AG08395 (cell line): Measurements from ENCODE around the gene ZC3H10.
"Not testable (repeated sequence)": the region's sequence is repeated elsewhere in the genome, so short reads cannot be mapped to it uniquely, and the experiment has no call there.

Experiments
- DNase-seq: peaks from one replicate; pipeline ENCODE4 v3.0.0; 2012; ENCODE audit warnings: mixed read lengths, low spot score

ZC3H10 gene

DNA sequence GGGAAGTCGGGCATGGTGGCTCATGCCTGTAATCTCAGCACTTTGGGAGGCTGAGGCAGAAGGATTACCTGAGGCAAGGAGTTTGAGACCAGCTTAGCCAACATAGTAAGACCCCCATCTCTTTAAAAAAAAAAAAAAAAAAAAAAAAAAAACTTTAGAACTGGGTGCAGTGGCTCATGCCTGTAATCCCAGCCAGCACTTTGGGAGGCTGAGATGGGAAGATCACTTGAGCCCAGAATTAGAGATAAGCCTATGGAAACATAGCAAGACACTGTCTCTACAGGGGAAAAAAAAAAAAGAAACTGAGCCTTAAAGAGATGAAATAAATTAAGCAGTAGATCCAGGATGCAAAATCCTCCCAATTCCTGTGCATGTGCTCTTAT, 15.4 kb upstream of the ZC3H10 start:
- DNase-seq: no peak

DNA sequence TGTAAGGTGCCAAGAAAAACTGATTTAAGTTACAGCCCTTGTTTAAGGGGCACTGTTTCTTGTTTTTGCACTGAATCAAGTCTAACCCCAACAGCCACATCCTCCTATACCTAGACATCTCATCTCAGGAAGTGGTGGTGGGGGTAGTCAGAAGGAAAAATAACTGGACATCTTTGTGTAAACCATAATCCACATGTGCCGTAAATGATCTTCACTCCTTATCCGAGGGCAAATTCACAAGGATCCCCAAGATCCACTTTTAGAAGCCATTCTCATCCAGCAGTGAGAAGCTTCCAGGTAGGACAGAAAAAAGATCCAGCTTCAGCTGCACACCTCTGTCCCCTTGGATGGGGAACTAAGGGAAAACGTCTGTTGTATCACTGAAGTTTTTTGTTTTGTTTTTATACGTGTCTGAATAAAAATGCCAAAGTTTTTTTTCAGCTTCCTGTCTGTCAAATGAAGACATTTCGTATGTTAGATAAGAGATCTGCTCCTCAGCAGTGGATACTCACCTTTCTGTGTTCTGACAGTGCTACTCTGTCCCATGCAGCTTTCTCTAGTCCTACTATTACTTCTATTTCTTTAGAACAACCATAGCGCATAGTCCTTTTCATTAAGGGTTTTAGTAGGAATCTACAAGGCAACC, 14.9 kb upstream of the ZC3H10 start:
- DNase-seq: no peak

GRCh38 chr12:56103823-56104108, 14.3 kb upstream of the ZC3H10 start:
- DNase-seq: no peak

DNA sequence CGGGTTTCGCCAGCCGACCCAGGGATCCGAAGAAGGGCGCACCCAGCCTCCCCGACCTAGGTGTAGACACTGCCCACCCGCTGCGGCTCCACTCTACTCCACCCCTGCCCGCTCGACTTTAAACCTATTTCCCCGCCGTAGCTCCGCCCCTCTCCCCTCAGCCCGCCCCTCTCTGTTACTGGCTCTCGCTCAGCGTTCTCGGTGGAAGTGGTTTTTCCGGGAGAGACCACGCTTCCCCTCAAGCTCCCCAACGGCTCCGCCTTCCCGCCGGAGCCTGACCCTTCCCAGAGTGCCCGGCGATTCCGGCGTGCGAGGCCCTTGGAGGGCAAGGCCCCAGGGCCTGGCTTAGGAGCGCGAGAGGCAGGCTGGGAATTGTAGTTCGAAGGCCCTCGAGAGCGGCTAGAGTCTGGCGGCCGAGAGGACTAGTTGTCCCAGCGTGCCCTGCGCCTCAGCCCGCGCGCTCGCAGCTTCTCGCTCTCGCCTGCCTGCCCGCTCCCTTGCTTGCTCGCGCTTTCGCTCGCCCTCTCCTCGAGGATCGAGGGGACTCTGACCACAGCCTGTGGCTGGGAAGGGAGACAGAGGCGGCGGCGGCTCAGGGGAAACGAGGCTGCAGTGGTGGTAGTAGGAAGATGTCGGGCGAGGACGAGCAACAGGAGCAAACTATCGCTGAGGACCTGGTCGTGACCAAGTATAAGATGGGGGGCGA, 13.8 kb upstream of the ZC3H10 start, which contains the start of gene PA2G4:
TSS of gene PA2G4 (plus strand) at position 451 of the 706 bp plus-strand sequence. CDS start at position 630, 179 bp downstream.
- DNase-seq: peak; percentile 98

DNA sequence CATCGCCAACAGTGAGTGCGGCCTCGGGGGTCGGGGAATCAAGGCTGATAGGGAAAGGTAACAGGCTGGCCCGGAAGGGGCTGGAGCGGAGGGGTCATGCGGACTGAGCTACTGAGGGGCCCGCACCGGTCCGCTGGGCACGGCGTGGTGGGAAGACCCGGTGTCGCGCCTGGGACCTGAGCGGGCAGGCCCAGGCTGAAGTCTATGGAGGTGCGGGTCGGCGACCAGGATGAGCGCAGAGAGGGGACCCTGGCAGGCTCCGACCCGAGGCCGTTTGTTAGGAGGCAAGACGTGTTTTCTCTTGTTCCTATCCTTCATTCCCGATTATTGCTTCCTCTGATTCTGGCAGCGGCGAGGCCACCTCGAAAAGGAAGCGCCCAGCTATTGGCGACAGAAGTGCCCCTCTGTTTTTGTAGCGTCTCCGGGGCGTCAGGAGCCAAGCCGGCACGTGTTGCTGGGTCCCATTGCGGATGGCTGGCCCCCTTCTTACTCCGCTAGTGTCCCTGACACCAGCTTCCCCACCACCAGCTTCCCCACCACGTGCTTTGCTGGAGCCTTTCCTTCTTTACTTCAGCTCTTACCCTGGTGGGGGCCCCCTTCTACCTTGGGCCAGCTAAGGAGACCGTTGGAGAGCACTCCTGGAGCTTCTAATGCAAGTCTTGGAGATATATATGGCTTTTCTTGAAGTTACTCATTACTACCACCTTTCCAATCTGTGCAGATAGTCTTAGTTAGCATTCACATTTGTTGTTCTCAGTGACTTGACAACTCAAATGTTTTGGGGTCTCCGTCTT, 13.1 kb upstream of the ZC3H10 start:
- no peak for DNase-seq

DNA sequence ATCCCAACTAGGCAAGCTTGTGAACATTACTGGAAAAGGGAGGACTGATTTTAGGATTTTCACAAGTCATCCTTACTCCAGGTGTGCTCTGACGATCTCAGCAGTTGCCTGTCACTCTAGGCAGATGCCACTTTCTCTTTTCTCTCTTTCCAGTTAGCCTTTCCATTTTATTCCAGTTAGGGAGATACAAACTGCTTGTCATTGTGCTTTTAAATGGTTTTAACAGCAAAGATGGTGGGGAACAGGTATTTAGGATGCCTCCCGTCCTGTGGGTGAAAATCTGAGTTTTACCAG, 12.5 kb upstream of the ZC3H10 start:
- DNase-seq: no peak

- no peak for DNase-seq
Observed at GRCh38 chr12:56107242-56107641, 10.8 kb upstream of the ZC3H10 start.

- DNase-seq: no peak
Observed at GRCh38 chr12:56110571-56110970, 7.5 kb upstream of the ZC3H10 start.

DNA sequence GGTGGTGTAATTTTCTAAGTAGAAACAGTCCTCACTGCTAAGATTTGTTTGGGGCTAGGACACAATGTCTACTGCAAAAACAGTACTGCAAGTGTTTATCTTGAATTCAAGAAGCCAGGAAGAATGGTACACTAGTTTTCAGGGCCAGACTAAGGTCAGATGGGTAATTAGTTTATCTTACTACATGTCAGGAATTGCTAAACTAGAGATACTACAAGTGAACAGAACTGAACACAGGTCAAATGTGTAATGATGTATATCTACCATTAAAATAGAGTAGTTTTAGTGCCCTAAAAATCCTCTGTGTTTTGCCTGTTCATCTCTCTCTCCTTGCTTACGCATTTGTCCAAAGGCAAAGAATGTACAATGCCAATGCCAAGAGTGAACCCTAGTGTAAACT, 4.0 kb upstream of the ZC3H10 start:
- DNase-seq: no peak

DNA sequence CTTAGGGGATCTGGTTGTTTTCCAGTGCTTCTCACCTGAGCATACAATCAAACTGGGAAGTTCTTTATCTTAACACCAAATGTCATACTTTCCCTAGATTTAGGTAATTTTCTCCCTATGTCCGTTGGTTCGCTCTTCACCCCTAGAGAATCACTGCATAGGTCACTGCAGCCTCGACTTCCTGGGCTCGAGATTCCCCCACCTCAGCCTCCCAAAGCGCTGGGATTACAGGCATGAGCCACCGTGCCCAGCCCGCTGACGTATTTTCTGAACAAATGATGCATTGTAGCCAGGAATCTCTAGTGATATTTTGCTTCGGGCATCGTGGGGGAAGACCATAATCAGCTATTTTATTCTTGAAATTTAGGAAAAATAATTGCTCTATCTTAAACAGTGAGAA, 2.7 kb upstream of the ZC3H10 start:
- DNase-seq: no peak

DNA sequence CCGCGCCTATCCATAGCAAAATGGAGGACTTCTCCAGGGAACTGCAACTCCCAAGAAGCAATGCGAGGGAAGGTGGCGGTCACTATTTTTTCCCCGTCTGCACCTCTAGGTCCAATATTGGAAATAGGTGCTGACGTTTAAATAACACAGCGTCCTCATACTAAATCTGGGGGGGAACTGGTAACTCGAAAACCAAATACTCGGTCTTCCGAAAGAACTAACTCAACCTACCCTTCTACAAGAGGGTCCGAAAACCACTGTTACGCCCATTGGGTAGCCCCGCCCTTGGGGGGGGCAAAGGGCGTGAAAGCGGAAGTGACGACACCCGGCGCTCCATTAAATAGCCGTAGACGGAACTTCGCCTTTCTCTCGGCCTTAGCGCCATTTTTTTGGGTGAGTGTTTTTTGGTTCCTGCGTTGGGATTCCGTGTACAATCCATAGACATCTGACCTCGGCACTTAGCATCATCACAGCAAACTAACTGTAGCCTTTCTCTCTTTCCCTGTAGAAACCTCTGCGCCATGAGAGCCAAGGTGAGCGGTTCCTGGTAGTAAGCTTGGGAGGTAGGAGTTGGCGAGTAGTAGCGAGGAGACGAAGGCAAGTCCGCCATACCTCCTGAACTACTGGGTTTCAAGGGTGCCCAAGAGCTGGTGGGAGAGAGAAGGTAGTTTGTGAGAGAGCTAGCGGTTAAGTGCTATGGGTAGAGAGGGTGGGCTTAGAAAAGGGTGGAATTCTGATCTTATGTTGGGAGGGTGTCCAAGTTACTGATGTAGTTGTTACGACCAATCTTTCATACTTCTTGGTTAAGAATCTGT, 1.6 kb upstream of the ZC3H10 start, which contains the start of gene RPL41:
TSS of gene RPL41 (plus strand) at position 367 of the 815 bp plus-strand sequence.
- DNase-seq: peak; percentile 88

DNA sequence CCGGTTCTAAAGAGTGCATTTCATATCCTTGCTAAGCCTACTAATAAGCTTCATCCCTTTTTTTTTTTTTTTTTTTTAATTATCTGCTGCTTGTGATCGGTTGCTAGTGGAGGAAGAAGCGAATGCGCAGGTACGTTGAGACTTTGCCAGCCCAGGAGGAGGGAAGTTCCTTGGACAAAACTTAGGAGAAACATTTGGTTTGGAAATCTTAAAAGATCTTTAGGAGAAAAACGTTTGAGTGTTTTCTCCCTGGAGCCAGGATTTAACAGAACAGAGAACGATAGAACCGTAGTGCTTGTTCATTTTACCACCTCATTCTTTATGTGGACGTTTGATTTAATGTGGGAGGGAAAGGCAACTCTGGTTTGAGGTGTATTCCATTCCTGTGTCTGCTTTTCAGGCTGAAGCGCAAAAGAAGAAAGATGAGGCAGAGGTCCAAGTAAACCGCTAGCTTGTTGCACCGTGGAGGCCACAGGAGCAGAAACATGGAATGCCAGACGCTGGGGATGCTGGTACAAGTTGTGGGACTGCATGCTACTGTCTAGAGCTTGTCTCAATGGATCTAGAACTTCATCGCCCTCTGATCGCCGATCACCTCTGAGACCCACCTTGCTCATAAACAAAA, 872 bp upstream of the ZC3H10 start:
- not testable (repeated sequence) for DNase-seq

GRCh38 chr12:56118688-56119357, 757 bp downstream of the ZC3H10 start:
- DNase-seq: no peak

DNA sequence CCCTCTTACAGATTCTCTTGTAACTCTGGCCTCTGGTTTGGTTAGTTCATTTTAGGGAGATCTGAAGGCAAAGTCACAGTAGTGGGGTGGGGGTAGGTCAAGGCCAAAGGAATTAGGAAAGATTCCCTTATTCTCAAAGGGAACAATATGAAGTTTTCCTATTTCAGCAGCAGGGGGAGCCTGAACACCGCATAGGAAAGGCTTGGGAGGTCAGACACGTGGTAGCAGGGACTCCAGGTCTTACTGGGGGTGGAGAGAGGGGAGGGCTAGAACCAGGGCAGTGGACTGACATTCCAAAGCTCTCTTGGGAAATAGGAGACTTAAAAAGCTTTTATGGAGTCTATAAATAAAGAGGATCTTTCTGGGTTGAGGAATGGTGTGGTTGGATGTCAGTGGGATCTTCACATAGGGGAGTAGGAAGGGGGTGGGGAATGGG, 1.3 kb downstream of the ZC3H10 start:
- peak; percentile 88 for DNase-seq

- DNase-seq: no peak
Observed at GRCh38 chr12:56120158-56120846, 2.2 kb downstream of the ZC3H10 start.

DNA sequence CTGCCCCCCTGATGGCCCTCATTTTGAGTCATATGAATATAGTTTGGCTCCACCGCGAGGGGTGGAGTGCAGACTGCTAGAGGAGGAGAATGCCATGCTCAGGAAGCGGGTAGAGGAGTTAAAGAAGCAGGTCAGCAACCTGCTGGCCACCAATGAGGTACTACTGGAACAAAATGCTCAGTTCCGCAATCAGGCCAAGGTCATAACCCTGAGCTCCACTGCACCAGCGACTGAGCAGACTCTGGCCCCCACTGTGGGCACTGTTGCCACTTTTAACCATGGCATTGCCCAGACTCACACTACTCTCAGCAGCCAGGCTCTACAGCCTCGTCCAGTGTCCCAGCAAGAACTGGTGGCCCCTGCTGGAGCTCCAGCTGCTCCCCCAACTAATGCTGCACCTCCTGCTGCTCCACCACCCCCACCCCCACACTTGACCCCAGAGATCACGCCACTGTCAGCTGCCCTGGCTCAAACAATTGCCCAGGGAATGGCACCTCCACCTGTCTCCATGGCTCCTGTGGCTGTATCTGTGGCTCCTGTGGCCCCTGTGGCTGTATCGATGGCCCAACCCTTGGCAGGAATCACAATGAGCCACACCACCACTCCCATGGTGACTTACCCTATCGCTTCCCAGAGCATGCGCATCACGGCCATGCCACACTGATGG, 3.3 kb downstream of the ZC3H10 start:
- DNase-seq: no peak

- DNase-seq: no peak
Observed at GRCh38 chr12:56122637-56123036, 4.6 kb downstream of the ZC3H10 start.

GRCh38 chr12:56124133-56124532, 6.1 kb downstream of the ZC3H10 start:
- DNase-seq: no peak

DNA sequence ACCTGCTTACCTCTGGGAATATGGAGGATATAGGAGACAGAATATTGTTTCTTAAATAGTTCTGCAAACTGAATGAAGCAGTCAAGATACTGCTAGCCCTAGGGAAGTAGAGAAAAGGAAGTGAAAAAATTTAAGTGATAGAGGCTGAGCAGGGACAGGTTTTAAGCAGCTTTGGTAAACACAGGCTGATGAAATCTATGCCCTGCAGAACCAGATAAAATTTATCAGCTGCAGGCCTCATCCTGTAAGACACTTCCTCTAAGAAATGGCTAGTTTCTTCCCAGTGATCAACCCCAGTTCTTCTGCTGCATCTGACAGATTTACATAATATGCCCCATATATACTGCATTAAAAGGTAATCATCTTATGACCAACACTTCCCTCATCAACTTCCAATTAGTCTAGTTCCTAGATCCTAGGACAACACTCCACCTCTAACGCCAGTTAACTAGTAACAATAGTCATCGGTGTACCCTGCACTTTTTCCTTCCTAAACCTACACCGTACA, 8.7 kb downstream of the ZC3H10 start:
- no peak for DNase-seq

DNA sequence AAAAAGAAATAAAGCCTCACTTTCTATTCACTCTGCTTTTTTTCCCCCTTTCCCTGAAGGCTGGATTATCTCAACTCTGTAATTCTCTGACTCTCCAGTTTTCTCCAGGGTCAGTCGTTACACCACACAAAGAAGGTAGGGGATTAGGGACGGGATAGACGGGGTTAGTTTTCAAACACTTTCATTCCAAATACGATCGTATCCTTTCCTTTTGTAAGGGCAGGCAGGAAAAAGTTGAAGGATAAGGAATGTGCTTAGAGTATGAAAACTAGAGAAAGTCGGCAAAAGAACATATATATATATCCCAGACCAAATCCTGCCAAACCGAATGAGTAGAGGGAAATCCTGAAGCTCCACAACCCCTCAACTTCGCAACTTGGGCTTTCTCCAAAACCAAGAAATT, 9.4 kb downstream of the ZC3H10 start:
- no peak for DNase-seq
